Choroid plexus epithelial cell (primary cell): ENCODE results near the gene TLX1.

Experiments used
- DNase-seq: peaks from one replicate; pipeline ENCODE4 v3.0.0-alpha.2; 2010; ENCODE audit warnings: low read depth
- H3K4me3 ChIP-seq: 2 replicates; pipeline ENCODE4 v1.5.1; 2011; ENCODE audit warnings: low read depth, mild to moderate bottlenecking, control low read depth, low read length, moderate library complexity
- CTCF ChIP-seq: conservative IDR thresholded peaks from 2 replicates; pipeline ENCODE4 v1.5.1; 2011; ENCODE audit warnings: low read depth, mild to moderate bottlenecking, control low read depth, inconsistent platforms, low read length, moderate library complexity

The TLX1 gene

GRCh38 chr10:101139421-101139911 lies 8.4 kb downstream of the TLX1 start:
- peak; percentile 53 for TF ChIP-seq CTCF
- no peak overlapping the region for H3K4me3 ChIP-seq
- DNase-seq: no peak

GRCh38 chr10:101140084-101140949 lies 9.2 kb downstream of the TLX1 start:
- DNase-seq: no peak
- TF ChIP-seq CTCF: no peak

GRCh38 chr10:101140950-101141615 lies 10.0 kb downstream of the TLX1 start:
- DNase-seq: no peak
- no peak for TF ChIP-seq CTCF
- no peak overlapping the region for H3K4me3 ChIP-seq

More at GRCh38 chr10:101140084-101140949, 9.2 kb downstream of the TLX1 start:
- H3K4me3 ChIP-seq: no peak overlapping the region

GRCh38 chr10:101141616-101142532 lies 10.8 kb downstream of the TLX1 start:
- DNase-seq: peak; percentile 85
- TF ChIP-seq CTCF: peak; percentile 94
- H3K4me3 ChIP-seq: no peak overlapping the region

- TF ChIP-seq CTCF: no peak
- no peak overlapping the region for H3K4me3 ChIP-seq
- no peak for DNase-seq
Observed at GRCh38 chr10:101142533-101143344, 11.6 kb downstream of the TLX1 start.

- H3K4me3 ChIP-seq: no peak overlapping the region
- no peak for DNase-seq
- TF ChIP-seq CTCF: no peak
Observed at GRCh38 chr10:101143345-101143630, 12.2 kb downstream of the TLX1 start.
